Liver (tissue), 3 donors: ENCODE data around the gene IPPK.

Source experiments
- CTCF ChIP-seq: fragments of 150-350 bp; IDR thresholded peaks from 2 replicates; pipeline ENCODE4 v1.5.1; 2017; ENCODE audit warnings: improper control_type of control experiment, low read depth, low read length; ENCODE audit not compliant: missing input control
- FOXA2 ChIP-seq: IDR thresholded peaks from 2 replicates; pipeline ENCODE4 v1.6.1; 2016; ENCODE audit warnings: antibody characterized with exemption
- JUND ChIP-seq, 2 donors: IDR thresholded peaks; 2 replicates each; pipeline ENCODE4 v1.6.1; 2016; ENCODE audit warnings: antibody characterized with exemption in 2 of 2
- TAF1 ChIP-seq: conservative IDR thresholded peaks from 2 replicates; pipeline ENCODE4 v1.6.1; 2016; ENCODE audit warnings: antibody characterized with exemption, mild to moderate bottlenecking
- YY1 ChIP-seq: IDR thresholded peaks from 2 replicates; pipeline ENCODE4 v1.6.1; 2016; ENCODE audit warnings: antibody characterized with exemption, mild to moderate bottlenecking
- donor health status: healthy.
- donor health status: healthy.

GRCh38 chr9:92615790-92616189 lies 54.1 kb downstream of the IPPK start:
- TF ChIP-seq YY1, result no peak
- TF ChIP-seq CTCF, result no peak
- TF ChIP-seq TAF1, result no peak
- TF ChIP-seq FOXA2, result no peak
- no peak for TF ChIP-seq JUND (IDR thresholded peaks at IDR 0.05)
